Right atrium auricular region (tissue), 2 donors: ENCODE data around the gene PLXNA1. TPM values are rescaled to one million over a fixed set of nuclear protein-coding genes. Genes with fewer than 3 reads are reported as not detected.

Experiments used
- DNase-seq: peaks from one replicate; pipeline ENCODE4 v3.0.0-alpha.2; 2019; ENCODE audit warnings: low spot score
- H3K27ac ChIP-seq, 2 donors: fragments of 200-600 bp; sonication (generic); 1 replicate in 1 of 2; 2 replicates in 1 of 2; pipeline ENCODE4 v1.5.1; 2016 to 2019
- H3K27me3 ChIP-seq, 2 donors: fragments of 200-600 bp; sonication (generic); one replicate each; pipeline versions ENCODE4 v1.5.1 to v1.6.0; 2017 to 2019
- H3K36me3 ChIP-seq: fragments of 200-600 bp; sonication (generic); one replicate; pipeline ENCODE4 v1.5.1; 2016
- H3K4me1 ChIP-seq, 2 donors: fragments of 200-600 bp; sonication (generic); one replicate each; pipeline versions ENCODE4 v1.5.1 to v1.6.0; 2017 to 2019
- H3K4me3 ChIP-seq, 2 donors: fragments of 200-600 bp; sonication (generic); 1 replicate in 1 of 2; 2 replicates in 1 of 2; pipeline ENCODE4 v1.5.1; 2017 to 2019; ENCODE audit warnings: mild to moderate bottlenecking in 1 of 2, moderate library complexity in 1 of 2
- H3K9me3 ChIP-seq, 2 donors: fragments of 200-600 bp; sonication (generic); one replicate each; pipeline ENCODE4 v1.5.1; 2019
- CTCF ChIP-seq, 2 donors: fragments of 200-600 bp; sonication (generic); IDR thresholded peaks; one replicate each; pipeline ENCODE4 v1.5.1; 2019; ENCODE audit warnings: antibody characterized with exemption in 2 of 2
- total RNA-seq, 2 donors: library from RNA; depleted of rRNA; stranded (reverse); fragments of >200 nt; gene quantifications; one replicate each; pipeline ENCODE4 v1.1.0, GENCODE V29; 2016

Gene PLXNA1
- total RNA-seq, 2 donors from 2014 or later: 22.9 to 23.3 TPM

GRCh38 chr3:126941721-126942270 lies 41.1 kb upstream of the PLXNA1 start:
- TF ChIP-seq CTCF (IDR thresholded peaks at IDR 0.05): no peak
- no peaks in the 10 kb centered on the region for H3K36me3 ChIP-seq
- DNase-seq: no peak
- no peaks in the 10 kb centered on the region for H3K9me3 ChIP-seq
- H3K4me3 ChIP-seq: no peak overlapping the region
- no peak overlapping the region for H3K27ac ChIP-seq
- H3K4me1 ChIP-seq: peaks cover 0 to 29% of the 10 kb centered on the region in 2 donors
- no peaks in the 10 kb centered on the region for H3K27me3 ChIP-seq

- no peaks in the 10 kb centered on the region for H3K27me3 ChIP-seq
- H3K9me3 ChIP-seq: no peaks in the 10 kb centered on the region
- TF ChIP-seq CTCF (IDR thresholded peaks at IDR 0.05): no peak
- H3K27ac ChIP-seq: no peak overlapping the region
- no peaks in the 10 kb centered on the region for H3K36me3 ChIP-seq
- H3K4me1 ChIP-seq: peaks cover 0 to 15% of the 10 kb centered on the region in 2 donors
- H3K4me3 ChIP-seq: no peak overlapping the region
- no peak for DNase-seq
These were observed 38.6 kb upstream of the PLXNA1 start for GRCh38 chr3:126944089-126944965.

- no peaks in the 10 kb centered on the region for H3K36me3 ChIP-seq
- no peak overlapping the region for H3K4me3 ChIP-seq
- no peak for DNase-seq
- no peaks in the 10 kb centered on the region for H3K9me3 ChIP-seq
- no peak for TF ChIP-seq CTCF (IDR thresholded peaks at IDR 0.05)
- H3K27me3 ChIP-seq: no peaks in the 10 kb centered on the region
- H3K27ac ChIP-seq: no peak overlapping the region
- peaks cover 0 to 13% of the 10 kb centered on the region in 2 donors for H3K4me1 ChIP-seq
These were observed 37.7 kb upstream of the PLXNA1 start for GRCh38 chr3:126945171-126945721.

DNA sequence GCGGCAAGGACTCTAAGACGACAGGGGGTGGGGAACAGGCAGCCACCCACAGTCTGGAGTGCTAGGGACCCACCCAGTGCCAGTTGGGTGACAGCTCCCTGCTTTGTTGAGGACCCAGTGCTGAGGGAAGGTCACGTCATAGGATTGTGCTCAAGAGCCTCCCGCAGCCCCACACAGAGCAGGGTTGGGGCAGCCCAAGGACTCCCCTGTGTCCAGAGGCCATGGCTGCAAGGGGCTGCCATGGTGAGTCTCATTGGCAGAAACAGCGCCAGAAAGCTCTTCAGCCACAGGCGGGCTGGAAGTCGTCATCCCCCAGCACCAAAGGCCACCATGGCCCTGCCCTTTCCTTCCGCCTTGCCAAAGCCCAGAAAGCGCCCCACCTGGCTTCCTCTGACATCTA lies 37.0 kb upstream of the PLXNA1 start:
- Histone ChIP-seq H3K27me3 (no peaks in the 10 kb centered on the region), H3K36me3 (no peaks in the 10 kb centered on the region), H3K9me3 (no peaks in the 10 kb centered on the region), H3K27ac (no peak overlapping the region), H3K4me1 (peaks cover 0 to 13% of the 10 kb centered on the region in 2 donors), H3K4me3 (no peak overlapping the region)
- DNase-seq: no peak
- TF ChIP-seq CTCF (IDR thresholded peaks at IDR 0.05): no peak

DNA sequence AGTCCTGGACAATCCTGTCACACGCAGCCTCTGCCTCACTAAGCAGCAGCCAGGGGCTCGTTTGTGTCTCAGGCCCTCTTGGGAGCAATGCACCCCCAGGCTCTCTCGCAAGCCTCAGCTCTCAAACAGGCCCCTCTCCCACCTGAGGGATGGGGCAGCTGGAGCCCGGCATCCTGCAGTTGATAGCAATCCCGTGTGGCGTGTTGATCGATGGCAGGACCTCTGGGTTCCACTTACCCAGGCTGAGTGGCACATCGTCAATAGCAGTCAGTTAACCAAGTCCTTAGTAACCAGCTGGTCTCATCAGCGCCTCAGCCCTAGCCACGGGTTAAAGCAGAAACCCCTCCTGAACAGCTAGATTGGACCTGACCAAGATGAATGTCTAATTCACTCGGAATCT lies 36.5 kb upstream of the PLXNA1 start:
- H3K27ac ChIP-seq: no peak overlapping the region
- H3K4me3 ChIP-seq: no peak overlapping the region
- no peaks in the 10 kb centered on the region for H3K36me3 ChIP-seq
- H3K9me3 ChIP-seq: no peaks in the 10 kb centered on the region
- H3K27me3 ChIP-seq: no peaks in the 10 kb centered on the region
- DNase-seq: no peak
- no peak for TF ChIP-seq CTCF (IDR thresholded peaks at IDR 0.05)
- peaks cover 0 to 13% of the 10 kb centered on the region in 2 donors for H3K4me1 ChIP-seq
